ENCODE data around the gene CSH1. TPM values are rescaled to one million over a fixed set of nuclear protein-coding genes. Genes with fewer than 3 reads are reported as not detected.
"Not testable (repeated sequence)": the region's sequence is repeated elsewhere in the genome, so short reads cannot be mapped to it uniquely, and the experiment has no call there.

CSH1 gene
- total RNA-seq, 1 donor, result not detected

DNA sequence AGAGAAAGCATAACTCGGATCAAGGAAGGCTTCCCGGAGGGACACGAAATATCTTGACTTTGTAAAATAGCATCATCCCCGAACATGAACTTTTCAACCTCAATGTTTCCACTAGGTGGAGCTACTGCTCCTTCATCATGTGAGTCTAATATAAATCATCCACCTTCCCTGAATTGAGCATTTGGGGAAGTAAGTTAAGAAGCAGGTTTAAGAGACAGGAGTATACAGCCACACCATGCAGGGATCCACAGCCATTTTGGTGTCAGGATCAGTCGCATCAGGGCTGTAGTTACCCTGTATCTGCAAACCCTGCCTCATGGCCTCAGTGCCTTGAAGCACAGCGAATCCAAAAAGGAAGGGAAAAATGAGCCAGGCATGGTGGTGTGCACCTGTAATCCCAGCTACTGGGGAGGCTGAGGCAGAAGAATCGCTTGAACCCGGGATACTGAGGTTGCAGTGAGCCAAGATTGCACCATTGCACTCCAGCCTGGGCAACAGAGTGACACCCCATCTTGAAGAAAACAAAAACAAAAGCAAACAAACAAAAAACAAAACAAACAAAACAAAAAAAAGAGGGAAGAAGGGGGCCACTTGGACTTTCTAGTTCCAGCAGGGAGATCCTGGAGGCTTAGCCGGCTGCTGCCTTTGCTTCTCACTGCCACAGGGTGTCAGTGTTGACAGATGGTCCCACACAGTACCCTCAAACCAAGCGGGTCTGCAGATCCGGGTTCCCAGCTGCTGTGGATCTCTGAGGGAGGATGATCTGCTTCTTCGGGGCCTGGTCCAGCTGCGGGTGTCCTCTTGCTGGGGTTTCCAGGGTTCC is 7.1 kb downstream of the CSH1 start:
- DNase-seq (ENCODE audit: low read depth), result peak; percentile 43
- not testable (repeated sequence) for H3K4me3 ChIP-seq (ENCODE audit: low read depth, low read length)
- peak; percentile 55 for TF ChIP-seq CTCF (IDR thresholded peaks at IDR 0.05; ENCODE audit: insufficient read depth, low read length)

DNA sequence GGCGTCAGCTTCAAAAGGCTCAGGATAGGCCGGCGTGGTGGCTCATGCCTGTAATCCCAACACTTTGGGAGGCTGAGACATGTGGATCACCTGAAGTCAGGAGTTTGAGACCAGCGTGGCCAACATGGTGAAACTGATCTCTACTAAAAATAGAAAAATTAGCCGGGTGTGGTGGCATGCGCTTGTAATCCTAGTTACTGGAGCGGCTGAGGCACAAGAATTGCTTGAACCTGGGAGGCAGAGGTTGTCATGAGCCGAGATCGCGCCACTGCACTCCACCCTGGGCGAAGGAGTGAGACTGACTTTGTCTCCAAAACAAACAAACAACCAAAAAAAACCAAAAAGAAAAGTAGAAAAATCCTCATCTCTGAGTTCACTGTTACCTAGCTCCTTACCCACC is 11.3 kb downstream of the CSH1 start:
- DNase-seq (ENCODE audit: low read depth); H3K4me3 ChIP-seq (ENCODE audit: low read depth, low read length): not testable (repeated sequence)

DNA sequence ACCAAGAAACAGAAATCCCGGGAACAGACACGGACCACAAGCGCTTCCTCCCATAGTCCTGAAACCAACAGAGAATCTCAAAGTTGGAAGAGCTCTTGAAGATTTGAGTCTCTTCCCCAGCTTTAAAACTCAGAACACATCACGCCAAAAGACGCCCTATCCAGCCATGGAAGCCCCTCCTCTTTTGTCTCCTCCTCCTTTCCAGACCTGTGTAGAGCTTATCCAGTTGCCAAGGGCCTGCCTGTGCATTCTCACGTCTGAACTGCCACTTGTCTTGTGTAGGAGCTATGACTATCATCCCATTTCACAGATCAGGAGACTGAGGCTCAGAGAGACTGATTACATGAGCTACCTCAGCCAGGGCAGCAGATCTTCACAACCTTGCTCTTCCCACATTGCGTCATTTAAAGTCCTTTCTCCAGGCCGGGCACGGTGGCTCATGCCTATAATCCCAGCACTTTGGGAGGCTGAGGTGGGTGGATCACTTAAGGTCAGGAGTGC is 13.7 kb downstream of the CSH1 start:
- H3K4me3 ChIP-seq (ENCODE audit: low read depth, low read length); DNase-seq (ENCODE audit: low read depth): not testable (repeated sequence)

DNA sequence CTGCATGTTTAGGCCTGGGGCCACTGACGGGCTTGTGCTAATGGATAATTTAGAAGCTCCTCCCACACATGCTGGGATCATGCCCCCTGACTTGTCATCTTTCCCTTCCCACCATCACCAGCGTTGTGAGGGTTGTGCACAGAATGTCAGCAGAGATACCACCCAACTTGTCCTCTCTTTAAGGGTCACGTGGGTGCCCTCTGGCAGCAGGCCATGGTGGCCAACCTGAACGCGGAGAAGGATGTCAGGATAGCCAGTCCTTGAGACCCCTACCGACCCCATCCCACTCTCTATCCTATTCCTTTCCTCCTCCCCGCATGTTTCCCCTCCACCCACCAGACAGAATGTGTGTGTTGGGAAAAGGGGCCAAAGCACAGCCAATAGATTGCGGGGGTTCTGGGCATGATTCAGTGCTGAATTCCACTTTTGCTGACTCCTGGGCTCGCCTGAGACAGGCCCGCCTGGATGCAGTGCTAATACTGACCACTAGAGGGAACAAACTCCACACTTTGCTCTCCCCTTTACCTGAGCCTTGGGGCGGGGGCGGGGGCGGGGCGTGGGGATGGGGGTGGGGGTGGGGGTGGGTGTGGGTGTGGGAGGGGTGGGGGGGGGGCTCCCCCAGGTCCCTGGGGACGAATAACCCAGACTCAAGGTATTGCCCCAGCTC is 14.3 kb downstream of the CSH1 start, which contains the start of gene GH2:
Gene GH2 (minus strand): TSS at position 10 of the 667 bp plus-strand sequence. CDS start 143 bp downstream, outside the sequence.
- H3K4me3 ChIP-seq (ENCODE audit: low read depth, low read length), result no peak within 1 kb of the TSS
- peak; percentile 47 for DNase-seq (ENCODE audit: low read depth)
- peak; percentile 71 for TF ChIP-seq CTCF (IDR thresholded peaks at IDR 0.05; ENCODE audit: insufficient read depth, low read length)

DNA sequence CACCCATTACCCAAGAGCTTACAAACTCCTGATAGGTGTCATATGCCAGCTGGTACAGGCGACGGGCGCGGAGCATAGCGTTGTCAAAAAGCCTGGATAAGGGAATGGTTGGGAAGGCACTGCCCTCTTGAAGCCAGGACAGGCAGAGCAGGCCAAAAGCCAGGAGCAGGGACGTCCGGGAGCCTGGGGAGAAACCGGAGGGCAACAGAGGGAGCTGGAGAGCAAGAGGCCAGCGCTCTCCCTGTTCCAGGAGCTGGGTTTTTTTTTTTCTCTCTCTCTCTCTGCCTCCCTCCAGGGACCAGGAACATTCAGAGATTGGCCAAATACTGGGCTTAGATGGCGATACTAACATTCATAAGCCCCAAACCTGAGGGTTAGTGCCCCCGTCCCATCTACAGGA is 15.0 kb downstream of the CSH1 start:
- DNase-seq (ENCODE audit: low read depth); H3K4me3 ChIP-seq (ENCODE audit: low read depth, low read length): not testable (repeated sequence)

DNA sequence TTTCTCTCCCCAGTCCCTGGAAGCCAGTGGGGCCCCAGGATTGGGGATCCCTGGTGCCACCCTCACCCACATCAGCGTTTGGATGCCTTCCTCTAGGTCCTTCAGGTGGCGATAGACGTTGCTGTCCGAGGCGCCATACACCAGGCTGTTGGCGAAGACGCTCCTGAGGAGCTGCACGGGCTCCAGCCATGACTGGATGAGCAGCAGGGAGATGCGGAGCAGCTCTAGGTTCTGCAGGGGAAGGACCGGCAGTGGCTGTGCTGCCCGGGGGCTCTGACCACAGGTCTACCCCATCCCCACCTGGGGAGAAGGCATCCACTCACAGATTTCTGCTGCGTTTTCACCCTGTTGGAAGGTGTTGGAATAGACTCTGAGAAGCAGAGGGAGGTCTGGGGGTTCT is 15.7 kb downstream of the CSH1 start:
- H3K4me3 ChIP-seq (ENCODE audit: low read depth, low read length), result no peak overlapping the region
- DNase-seq (ENCODE audit: low read depth), result no peak
- no peak for TF ChIP-seq CTCF (IDR thresholded peaks at IDR 0.05; ENCODE audit: insufficient read depth, low read length)

DNA sequence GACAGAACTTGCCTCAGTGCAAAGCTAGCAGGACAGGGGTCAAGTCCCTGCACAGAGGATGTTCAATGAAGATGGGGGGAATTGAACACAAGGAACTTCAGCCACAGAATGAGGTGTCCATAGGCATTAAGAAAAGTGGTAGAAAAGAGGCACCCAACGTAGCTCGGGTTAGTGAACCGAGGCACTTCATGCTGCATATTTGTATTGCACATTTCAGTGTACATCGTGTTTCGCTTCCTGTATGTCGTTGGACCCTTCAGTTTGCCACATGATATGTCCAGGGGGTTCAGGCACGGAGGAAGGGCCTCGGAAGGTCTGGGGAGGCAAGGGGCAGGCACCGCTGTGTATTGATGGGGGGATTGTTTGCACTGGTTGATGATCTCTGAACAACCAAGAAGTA is 18.0 kb downstream of the CSH1 start:
- H3K4me3 ChIP-seq (ENCODE audit: low read depth, low read length); DNase-seq (ENCODE audit: low read depth): not testable (repeated sequence)

DNA sequence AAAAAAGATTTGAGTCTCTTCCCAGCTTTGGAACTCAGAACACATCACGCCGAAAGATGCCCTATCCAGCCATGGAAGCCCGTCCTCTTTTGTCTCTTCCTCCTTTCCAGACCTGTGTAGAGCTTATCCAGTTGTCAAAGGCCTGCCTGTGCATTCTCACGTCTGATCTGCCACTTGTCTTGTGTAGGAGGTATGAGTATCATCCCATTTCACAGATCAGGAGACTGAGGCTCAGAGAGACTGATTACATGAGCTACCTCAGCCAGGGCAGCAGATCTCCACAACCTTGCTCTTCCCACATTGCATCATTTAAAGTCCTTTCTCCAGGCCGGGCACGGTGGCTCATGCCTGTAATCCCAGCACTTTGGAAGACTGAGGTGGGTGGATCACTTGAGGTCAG is 21.7 kb downstream of the CSH1 start:
- DNase-seq (ENCODE audit: low read depth); H3K4me3 ChIP-seq (ENCODE audit: low read depth, low read length): not testable (repeated sequence)

GRCh38 chr17:63874061-63874626 is 22.2 kb downstream of the CSH1 start:
- H3K4me3 ChIP-seq (ENCODE audit: low read depth, low read length); DNase-seq (ENCODE audit: low read depth): not testable (repeated sequence)

GRCh38 chr17:63873577-63873976 is 22.8 kb downstream of the CSH1 start, which contains the start of gene CSH2:
CSH2 (minus strand) TSS chr17:63873677; CDS start chr17:63873614, 63 bp downstream.
- not testable (repeated sequence) for DNase-seq (ENCODE audit: low read depth); H3K4me3 ChIP-seq (ENCODE audit: low read depth, low read length)

DNA sequence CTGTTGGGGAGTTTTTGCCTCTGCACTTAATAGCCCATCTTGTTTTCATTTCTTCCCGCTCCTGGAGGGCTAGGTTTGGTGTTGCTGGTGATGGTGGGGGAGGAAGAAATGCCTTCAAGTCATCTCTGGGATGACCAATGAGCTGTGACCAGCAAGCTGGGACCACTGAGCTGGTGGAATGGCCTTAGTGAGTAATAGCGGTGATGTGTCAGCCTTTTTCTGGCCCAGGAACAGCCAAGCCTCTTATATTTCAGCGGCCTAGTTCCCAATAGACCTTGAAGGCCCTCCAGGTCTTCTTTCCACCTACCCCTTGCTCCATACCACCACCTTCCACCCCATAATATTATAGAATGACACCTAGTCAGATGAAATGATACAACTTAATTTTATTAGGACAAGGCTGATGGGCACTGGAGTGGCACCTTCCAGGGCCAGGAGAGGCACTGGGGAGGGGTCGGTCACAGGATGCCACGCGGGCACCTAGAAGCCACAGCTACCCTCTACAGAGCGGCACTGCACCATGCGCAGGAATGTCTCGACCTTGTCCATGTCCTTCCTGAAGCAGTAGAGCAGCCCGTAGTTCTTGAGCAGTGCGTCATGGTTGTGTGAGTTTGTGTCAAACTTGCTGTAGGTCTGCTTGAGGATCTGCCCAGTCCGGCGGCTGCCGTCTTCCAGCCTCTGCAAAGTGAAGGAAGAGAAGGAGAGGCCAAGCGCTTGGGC is 24.6 kb downstream of the CSH1 start:
- DNase-seq (ENCODE audit: low read depth), result not testable (repeated sequence)

DNA sequence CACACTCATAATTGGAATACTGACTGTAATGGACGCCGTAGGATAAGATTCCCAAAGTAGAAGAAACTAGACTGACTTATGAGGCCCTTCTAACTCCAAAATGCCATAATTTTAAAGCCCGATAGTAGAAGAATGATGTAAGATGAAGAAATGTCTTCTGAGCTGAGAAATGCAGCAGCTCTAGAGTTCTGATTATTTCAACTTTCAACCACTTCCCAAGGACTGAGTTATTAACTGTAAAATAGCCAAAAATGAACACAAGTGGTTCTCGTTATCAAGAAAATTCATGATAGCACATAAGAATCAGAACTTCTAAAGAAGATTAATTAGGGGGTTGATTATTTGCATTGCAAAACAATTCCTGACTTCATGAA is 26.1 kb downstream of the CSH1 start:
- peak; percentile 65 for DNase-seq (ENCODE audit: low read depth)
- not testable (repeated sequence) for H3K4me3 ChIP-seq (ENCODE audit: low read depth, low read length)

More for the DNA sequence above, 24.6 kb downstream of the CSH1 start:
- H3K4me3 ChIP-seq (ENCODE audit: low read depth, low read length), result not testable (repeated sequence)
